Activated naive CD8-positive, alpha-beta T cell treated with anti-CD3 and anti-CD28 coated beads, Interleukin-2, amount 10 ng/mL, durations not matched to agents 7 days and 5 days (primary cell): ENCODE results near the gene SLBP. TPM values are rescaled to one million over a fixed set of nuclear protein-coding genes. Genes with fewer than 3 reads are reported as not detected.
A peak's percentile ranks its signal among the peaks of the same experiment; 100 is the strongest.

Experiments used
- ATAC-seq: fragments of 150-1000 bp; cut with Tn5 transposase; one replicate; pipeline ENCODE4 v1.10.0; 2021; ENCODE audit warnings: low read depth, moderate library complexity
- POLR2A ChIA-PET: fragments of 350-600 bp; sonication (Branson Sonifier 250); formaldehyde crosslinking; loops from one replicate; lab custom pipeline; 2021; ENCODE audit warnings: antibody characterized with exemption; lab: Charles Lee
- DNase-seq: peaks from one replicate; pipeline ENCODE4 v3.0.0; 2021
- H3K27ac Mint-ChIP-seq: one replicate; pipeline ENCODE4 v1.8.0; 2022; ENCODE audit warnings: mild to moderate bottlenecking, mixed read lengths
- H3K27me3 Mint-ChIP-seq: one replicate; pipeline ENCODE4 v1.8.0; 2022; ENCODE audit warnings: mild to moderate bottlenecking, moderate library complexity, mixed read lengths
- H3K36me3 Mint-ChIP-seq: one replicate; pipeline ENCODE4 v1.8.0; 2021; ENCODE audit warnings: mild to moderate bottlenecking, mixed read lengths
- H3K4me1 Mint-ChIP-seq: one replicate; pipeline ENCODE4 v1.8.0; 2021; ENCODE audit warnings: mixed read lengths
- H3K4me3 Mint-ChIP-seq: one replicate; pipeline ENCODE4 v1.8.0; 2022; ENCODE audit warnings: mild to moderate bottlenecking, moderate library complexity, mixed read lengths
- H3K9me3 Mint-ChIP-seq: one replicate; pipeline ENCODE4 v1.8.0; 2021; ENCODE audit warnings: mixed read lengths
- total RNA-seq, 2 experiments: library from RNA; stranded (reverse); gene quantifications; one replicate each; pipeline ENCODE4 v1.2.3, GENCODE V29; 2021

The SLBP gene
- total RNA-seq, 2 experiments from 2014 or later, result 99.7 to 103 TPM

- Mint-ChIP-seq H3K36me3 (peaks cover 19% of the 10 kb centered on the region), H3K9me3 (no peaks in the 10 kb centered on the region), H3K4me1 (peaks cover 43% of the 10 kb centered on the region), H3K27me3 (no peaks in the 10 kb centered on the region), H3K27ac (no peak overlapping the region), H3K4me3 (no peak overlapping the region)
- no peak for DNase-seq
- POLR2A ChIA-PET, result no interaction called here
- no peak for ATAC-seq
Measured at GRCh38 chr4:1718095-1718850, 6.2 kb upstream of the SLBP start.

- Mint-ChIP-seq H3K27ac (no peak overlapping the region), H3K36me3 (peaks cover 15% of the 10 kb centered on the region), H3K4me1 (peaks cover 37% of the 10 kb centered on the region), H3K27me3 (no peaks in the 10 kb centered on the region), H3K4me3 (no peak overlapping the region), H3K9me3 (no peaks in the 10 kb centered on the region)
- POLR2A ChIA-PET, result no interaction called here
- ATAC-seq, result no peak
- DNase-seq, result no peak
Measured at GRCh38 chr4:1717129-1718094, 5.3 kb upstream of the SLBP start.

GRCh38 chr4:1716065-1716945 lies 4.2 kb upstream of the SLBP start:
- POLR2A ChIA-PET, result no interaction called here
- H3K27ac Mint-ChIP-seq, result no peak overlapping the region
- no peak for ATAC-seq
- H3K9me3 Mint-ChIP-seq, result no peaks in the 10 kb centered on the region
- H3K36me3 Mint-ChIP-seq, result peaks cover 10% of the 10 kb centered on the region
- no peak overlapping the region for H3K4me3 Mint-ChIP-seq
- H3K4me1 Mint-ChIP-seq, result peaks cover 35% of the 10 kb centered on the region
- no peaks in the 10 kb centered on the region for H3K27me3 Mint-ChIP-seq
- DNase-seq, result no peak

- no peaks in the 10 kb centered on the region for H3K9me3 Mint-ChIP-seq
- H3K36me3 Mint-ChIP-seq, result peaks cover 16% of the 10 kb centered on the region
- DNase-seq, result no peak
- no peaks in the 10 kb centered on the region for H3K27me3 Mint-ChIP-seq
- POLR2A ChIA-PET, result interaction anchor here (7.1 kb wide), 1 partner anchor 8 kb away, joined by 148 read pairs; the partner anchor contains the start of genes TACC3 and TMEM129
- no peak for ATAC-seq
- H3K4me3 Mint-ChIP-seq, result peak overlapping the region; percentile 99
- H3K27ac Mint-ChIP-seq, result peak overlapping the region; percentile 58
- peaks cover 41% of the 10 kb centered on the region for H3K4me1 Mint-ChIP-seq
Measured at GRCh38 chr4:1715002-1715758, 3.1 kb upstream of the SLBP start.

GRCh38 chr4:1714303-1715001 lies 2.3 kb upstream of the SLBP start:
- H3K4me1 Mint-ChIP-seq, result peaks cover 42% of the 10 kb centered on the region
- peak overlapping the region; percentile 99 for H3K4me3 Mint-ChIP-seq
- no peak for ATAC-seq
- H3K27me3 Mint-ChIP-seq, result no peaks in the 10 kb centered on the region
- peaks cover 18% of the 10 kb centered on the region for H3K36me3 Mint-ChIP-seq
- no peak for DNase-seq
- POLR2A ChIA-PET, result interaction anchor here (7.1 kb wide), 1 partner anchor 9 kb away, joined by 148 read pairs; the partner anchor contains the start of genes TACC3 and TMEM129
- H3K27ac Mint-ChIP-seq, result peak overlapping the region; percentile 98
- H3K9me3 Mint-ChIP-seq, result no peaks in the 10 kb centered on the region

- DNase-seq, result no peak
- Mint-ChIP-seq H3K27ac (peak overlapping the region; percentile 98), H3K4me1 (peaks cover 50% of the 10 kb centered on the region), H3K27me3 (no peaks in the 10 kb centered on the region), H3K4me3 (peak overlapping the region; percentile 99), H3K36me3 (peaks cover 23% of the 10 kb centered on the region), H3K9me3 (no peaks in the 10 kb centered on the region)
- ATAC-seq, result peak; percentile 2
- POLR2A ChIA-PET, result interaction anchor here (0.9 to 7.1 kb wide), 9 partner anchors 9 to 755 kb away, joined by 3 to 148 read pairs (median 5); partner anchors contain the start of genes NSD2, RNF4, TACC3 and TMEM129
Measured at GRCh38 chr4:1713003-1713851, 1.1 kb upstream of the SLBP start.

- H3K4me1 Mint-ChIP-seq, result peaks cover 53% of the 10 kb centered on the region
- H3K9me3 Mint-ChIP-seq, result no peaks in the 10 kb centered on the region
- no peak for DNase-seq
- POLR2A ChIA-PET, result interaction anchor here (0.6 to 7.1 kb wide), 18 partner anchors 8 to 757 kb away, joined by 3 to 148 read pairs (median 4); partner anchors contain the start of genes NSD2, RNF4, TACC3 and TMEM129
- H3K27ac Mint-ChIP-seq, result peak overlapping the region; percentile 92
- H3K36me3 Mint-ChIP-seq, result peaks cover 25% of the 10 kb centered on the region
- no peaks in the 10 kb centered on the region for H3K27me3 Mint-ChIP-seq
- peak; percentile 17 for ATAC-seq
- H3K4me3 Mint-ChIP-seq, result peak overlapping the region; percentile 96
Measured at GRCh38 chr4:1711571-1712215, 426 bp downstream of the SLBP start.

GRCh38 chr4:1711055-1711570 lies 1.0 kb downstream of the SLBP start:
- Mint-ChIP-seq H3K27ac (peak overlapping the region; percentile 92), H3K4me1 (peaks cover 52% of the 10 kb centered on the region), H3K36me3 (peaks cover 25% of the 10 kb centered on the region), H3K4me3 (peak overlapping the region; percentile 96), H3K27me3 (no peaks in the 10 kb centered on the region), H3K9me3 (no peaks in the 10 kb centered on the region)
- no peak for ATAC-seq
- POLR2A ChIA-PET, result interaction anchor here (0.7 to 7.1 kb wide), 7 partner anchors 8 to 196 kb away, joined by 3 to 148 read pairs (median 8); partner anchors contain the start of genes NSD2, TACC3 and TMEM129
- DNase-seq, result no peak

- H3K9me3 Mint-ChIP-seq, result no peaks in the 10 kb centered on the region
Measured at GRCh38 chr4:1708581-1708980, 3.5 kb downstream of the SLBP start.

GRCh38 chr4:1706358-1706757 lies 5.8 kb downstream of the SLBP start:
- no peak overlapping the region for H3K4me3 Mint-ChIP-seq
- POLR2A ChIA-PET, result interaction anchor here (1.7 kb wide), 1 partner anchor 14 kb away, joined by 6 read pairs; the partner anchor contains the start of genes TACC3 and TMEM129
- no peaks in the 10 kb centered on the region for H3K27me3 Mint-ChIP-seq
- DNase-seq (no peak), ATAC-seq (no peak)
- H3K4me1 Mint-ChIP-seq, result peaks cover 54% of the 10 kb centered on the region
- H3K9me3 Mint-ChIP-seq, result no peaks in the 10 kb centered on the region
- H3K36me3 Mint-ChIP-seq, result peaks cover 38% of the 10 kb centered on the region
- no peak overlapping the region for H3K27ac Mint-ChIP-seq

More at GRCh38 chr4:1708581-1708980, 3.5 kb downstream of the SLBP start:
- peak overlapping the region; percentile 48 for H3K4me3 Mint-ChIP-seq
- peak overlapping the region; percentile 24 for H3K27ac Mint-ChIP-seq
- H3K4me1 Mint-ChIP-seq, result peaks cover 52% of the 10 kb centered on the region
- POLR2A ChIA-PET, result interaction anchor here (1.3 to 7.1 kb wide), 3 partner anchors 8 to 15 kb away, joined by 4 to 148 read pairs (median 14); partner anchors contain the start of genes TACC3 and TMEM129
- H3K27me3 Mint-ChIP-seq, result no peaks in the 10 kb centered on the region
- peaks cover 34% of the 10 kb centered on the region for H3K36me3 Mint-ChIP-seq
- ATAC-seq (no peak), DNase-seq (no peak)
